ENCODE results near the gene MTCH2. TPM values are rescaled to one million over a fixed set of nuclear protein-coding genes. Genes with fewer than 3 reads are reported as not detected.
A peak's percentile ranks its signal among the peaks of the same experiment; 100 is the strongest.
"Not testable (repeated sequence)": the region's sequence is repeated elsewhere in the genome, so short reads cannot be mapped to it uniquely, and the experiment has no call there.

MTCH2 gene
- 88.2 and 91.7 TPM in 2 replicates for total RNA-seq
- 125 TPM for polyA plus RNA-seq (2012)

- peak; percentile 98 for DNase-seq (ENCODE audit: low read depth)
Observed at GRCh38 chr11:47642099-47642855, at the start of gene MTCH2. TSS of gene MTCH2 (minus strand) at chr11:47642559. CDS start at chr11:47642465, 94 bp downstream.

DNA sequence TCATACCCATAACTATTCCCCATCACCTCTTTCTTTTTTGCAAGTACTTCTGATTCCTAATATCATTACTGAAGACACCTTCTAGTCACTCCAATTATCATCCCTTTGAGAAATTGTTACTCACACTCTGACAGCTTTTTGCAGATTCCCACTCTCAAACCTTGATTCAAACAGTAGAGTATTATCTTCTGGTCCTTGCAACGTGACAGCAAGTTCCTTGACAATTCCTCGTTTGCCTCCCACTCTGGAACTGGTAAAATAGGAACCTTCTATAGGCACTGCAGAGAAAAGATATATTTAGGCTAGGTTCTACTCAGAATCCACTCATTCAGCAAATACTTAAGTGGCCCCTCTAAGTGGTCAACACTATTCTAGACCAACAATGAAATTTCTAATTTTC, 49.6 kb upstream of the MTCH2 start:
- no peak for DNase-seq (ENCODE audit: low read depth)

GRCh38 chr11:47689480-47689879, 47.1 kb upstream of the MTCH2 start:
- no peak for DNase-seq (ENCODE audit: low read depth)

DNA sequence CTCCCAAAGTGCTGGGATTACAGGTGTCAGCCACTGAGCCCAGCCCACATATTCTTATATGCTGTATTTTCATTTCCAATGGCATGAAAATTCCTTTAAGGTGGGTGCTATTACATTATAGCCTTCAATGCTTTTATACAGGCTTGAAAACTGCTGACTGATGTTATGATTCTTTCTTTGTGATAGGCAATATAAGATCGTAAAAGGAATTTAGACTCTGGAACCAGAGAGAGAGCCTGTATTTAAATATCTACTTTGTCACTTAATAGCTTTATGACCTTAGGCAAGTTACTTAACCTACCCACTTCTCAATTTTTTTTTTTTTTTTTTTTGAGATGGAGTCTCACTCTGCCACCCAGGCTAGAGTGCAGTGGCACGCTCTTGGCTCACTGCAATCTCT, 46.6 kb upstream of the MTCH2 start:
- no peak for DNase-seq (ENCODE audit: low read depth)

GRCh38 chr11:47688111-47688510, 45.8 kb upstream of the MTCH2 start:
- no peak for DNase-seq (ENCODE audit: low read depth)

- not testable (repeated sequence) for DNase-seq (ENCODE audit: low read depth)
Observed at GRCh38 chr11:47686704-47687103, 44.3 kb upstream of the MTCH2 start.

DNA sequence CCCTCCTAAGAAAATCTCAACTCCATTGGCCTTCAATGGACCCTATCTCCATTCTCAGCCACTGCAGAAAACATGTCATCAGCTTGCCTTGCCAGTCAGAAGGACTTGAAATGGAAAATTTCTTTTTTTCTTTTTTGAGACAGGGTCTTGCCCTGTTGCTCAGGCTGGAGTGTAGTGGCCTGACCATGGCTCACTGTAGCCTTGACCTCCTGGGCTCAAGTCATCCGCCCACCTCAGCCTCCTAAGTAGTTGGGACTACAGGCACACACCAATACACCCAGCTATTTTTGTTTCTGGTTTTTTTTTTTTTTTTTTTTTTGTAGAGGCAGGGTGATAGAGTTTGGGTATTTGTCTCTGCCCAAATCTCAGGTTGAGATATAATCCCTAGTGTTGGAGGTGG, 43.8 kb upstream of the MTCH2 start:
- no peak for DNase-seq (ENCODE audit: low read depth)

- no peak for DNase-seq (ENCODE audit: low read depth)
Observed at GRCh38 chr11:47675851-47676250, 33.5 kb upstream of the MTCH2 start.

DNA sequence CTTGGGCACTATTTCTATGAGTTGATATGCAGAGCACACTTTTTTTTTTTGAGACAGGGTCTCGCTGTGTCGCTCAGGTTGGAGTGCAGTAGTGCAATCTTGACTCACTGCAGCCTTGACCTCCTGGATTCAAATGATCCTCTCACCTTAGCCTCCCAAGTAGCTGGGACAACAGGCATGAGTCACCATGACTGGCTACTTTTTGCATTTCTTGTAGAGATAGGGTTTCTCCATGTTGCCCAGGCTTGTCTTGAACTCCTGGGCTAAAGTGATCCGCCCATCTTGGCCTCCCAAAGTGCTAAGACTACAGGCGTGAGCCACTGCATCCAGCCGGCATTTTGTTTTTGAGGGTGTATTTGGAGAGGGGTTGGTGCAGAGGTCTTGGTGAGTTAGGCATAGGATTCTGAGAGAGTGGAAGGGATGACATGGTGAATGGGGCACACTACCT, 29.9 kb upstream of the MTCH2 start:
- no peak for DNase-seq (ENCODE audit: low read depth)

DNA sequence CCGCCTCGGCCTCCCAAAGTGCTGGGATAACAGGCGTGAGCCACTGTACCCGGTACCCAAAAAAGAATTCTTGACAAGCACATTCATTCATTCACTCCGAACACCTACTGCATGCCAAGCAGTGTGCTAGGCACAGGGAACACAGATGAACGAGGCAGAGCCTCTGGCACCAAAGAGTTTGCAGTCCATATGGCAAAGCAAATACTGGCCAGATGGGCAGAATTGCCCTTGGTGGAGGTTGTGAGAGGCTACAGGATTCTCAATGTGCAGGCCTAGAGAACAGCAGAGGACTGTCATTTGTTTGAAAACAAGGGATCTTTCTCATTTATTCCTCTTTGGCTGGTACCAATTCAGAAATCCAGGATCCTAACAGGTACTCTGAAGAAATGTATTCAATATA, 27.5 kb upstream of the MTCH2 start:
- no peak for DNase-seq (ENCODE audit: low read depth)

GRCh38 chr11:47668665-47669064, 26.3 kb upstream of the MTCH2 start:
- no peak for DNase-seq (ENCODE audit: low read depth)

DNA sequence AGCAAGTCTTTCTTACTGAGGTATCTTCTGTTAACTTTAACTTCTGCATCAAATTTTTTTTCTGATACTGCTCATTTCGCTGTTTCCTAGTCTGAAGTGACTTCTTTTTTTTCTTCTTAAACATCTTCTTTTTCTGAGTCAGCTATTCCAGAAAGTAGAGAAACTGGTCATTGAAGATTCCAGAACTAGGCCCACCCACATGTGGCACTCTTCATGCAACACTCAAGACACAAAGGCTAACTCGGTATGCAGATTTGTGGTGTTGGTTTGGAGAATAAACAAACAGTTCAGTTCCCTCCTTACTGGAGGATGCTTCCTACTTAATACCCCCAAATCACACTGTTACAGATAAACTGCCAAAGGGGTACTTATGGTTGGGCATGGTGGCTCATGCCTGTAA, 25.2 kb upstream of the MTCH2 start:
- no peak for DNase-seq (ENCODE audit: low read depth)

- DNase-seq (ENCODE audit: low read depth) = peak; percentile 87
Observed at GRCh38 chr11:47667135-47667534, 24.8 kb upstream of the MTCH2 start.

DNA sequence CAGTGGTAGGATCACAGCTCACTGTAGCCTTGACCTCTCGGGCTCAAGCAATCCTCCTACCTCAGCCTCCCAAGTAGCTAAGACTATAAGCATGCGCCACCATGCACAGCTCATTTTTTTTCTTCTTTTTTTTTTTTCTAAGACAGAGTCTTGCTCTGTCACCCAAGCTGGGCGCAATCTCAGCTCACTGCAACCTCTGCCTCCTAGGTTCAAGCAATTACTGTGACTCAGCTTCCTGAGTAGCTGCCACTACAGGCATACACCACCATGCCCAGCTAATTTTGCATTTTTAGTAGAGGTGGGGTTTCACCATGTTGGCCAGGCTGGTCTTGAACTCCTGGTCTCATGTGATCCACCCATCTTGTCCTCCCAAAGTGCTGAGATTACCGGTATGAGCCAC, 22.6 kb upstream of the MTCH2 start:
- not testable (repeated sequence) for DNase-seq (ENCODE audit: low read depth)

DNA sequence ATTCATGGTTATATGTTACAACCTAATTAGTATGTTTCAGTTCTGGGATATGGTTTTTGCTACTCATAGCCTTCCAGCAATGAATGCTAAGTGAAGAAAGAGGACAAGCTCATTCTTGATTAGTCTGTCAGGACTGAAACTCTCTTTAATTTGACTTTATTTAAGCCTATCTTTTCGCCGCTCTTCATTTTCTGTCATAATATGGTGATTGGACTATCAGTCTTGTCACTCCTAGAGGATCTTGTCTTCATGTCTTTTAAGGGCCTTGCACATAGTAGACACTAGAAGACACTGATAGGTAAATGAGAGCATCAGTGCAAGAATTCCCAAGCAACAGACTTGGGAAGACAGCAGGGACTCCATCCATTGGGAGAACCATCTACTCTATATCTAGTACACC, 18.9 kb upstream of the MTCH2 start:
- DNase-seq (ENCODE audit: low read depth) = no peak

- DNase-seq (ENCODE audit: low read depth) = no peak
Observed at GRCh38 chr11:47659276-47659675, 16.9 kb upstream of the MTCH2 start.

GRCh38 chr11:47656260-47656885, 14.0 kb upstream of the MTCH2 start:
- DNase-seq (ENCODE audit: low read depth) = no peak

- no peak for DNase-seq (ENCODE audit: low read depth)
Observed at GRCh38 chr11:47651818-47652469, 9.6 kb upstream of the MTCH2 start.

DNA sequence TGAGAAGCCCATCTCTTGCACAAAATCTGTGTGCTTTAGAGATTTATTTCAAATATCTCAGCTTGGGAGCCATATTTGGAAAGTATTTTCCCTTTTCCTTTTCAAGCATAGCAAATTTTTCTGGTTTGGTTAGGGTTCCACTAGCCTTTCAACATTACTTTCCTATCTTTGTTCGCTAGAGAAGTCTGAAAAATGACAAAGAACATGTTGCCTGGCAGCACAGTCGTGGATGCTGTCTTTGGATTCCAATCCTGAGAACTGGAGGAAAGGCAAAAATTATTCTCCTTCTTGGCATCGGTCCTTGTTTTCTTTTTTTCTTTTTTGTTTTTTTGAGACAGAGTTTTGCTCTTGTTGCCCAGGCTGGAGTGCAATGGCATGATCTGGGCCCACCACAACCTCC, 6.9 kb upstream of the MTCH2 start:
- no peak for DNase-seq (ENCODE audit: low read depth)

- DNase-seq (ENCODE audit: low read depth) = no peak
Observed at GRCh38 chr11:47646019-47646418, 3.7 kb upstream of the MTCH2 start.

- no peak for DNase-seq (ENCODE audit: low read depth)
Observed at GRCh38 chr11:47645500-47645899, 3.1 kb upstream of the MTCH2 start.

GRCh38 chr11:47641600-47642098, 710 bp downstream of the MTCH2 start:
- peak; percentile 11 for DNase-seq (ENCODE audit: low read depth)
